HepG2 (cell line): ENCODE results near the gene BAIAP3. TPM values are rescaled to one million over a fixed set of nuclear protein-coding genes. Genes with fewer than 3 reads are reported as not detected.

ENCODE experiments used
- ATAC-seq: fragments of 200-7000 bp; cut with Tn5 transposase; 3 replicates; pipeline ENCODE4 v1.9.1; 2020; ENCODE audit warnings: mild to moderate bottlenecking, moderate library complexity
- BruUV-seq: library from RNA; stranded (reverse); fragments of 400-500 nt; replicated peaks from 2 replicates; lab custom pipeline; 2021; lab: Mats Ljungman, UMichigan
- CTCF ChIA-PET: fragments of 300-600 bp; formaldehyde crosslinking; extraction: SDS; loops from one replicate; lab custom pipeline; 2021; ENCODE audit warnings: low total read pairs, inconsistent platforms, low intra/inter-chr PET ratio; lab: Yijun Ruan, JAX
- POLR2A ChIA-PET: fragments of 350-600 bp; sonication (Branson Sonifier 250); formaldehyde crosslinking; loops from one replicate; lab custom pipeline; 2020; ENCODE audit warnings: antibody characterized with exemption, inconsistent platforms; lab: Yijun Ruan, JAX
- DNase-seq: peaks from one replicate; pipeline ENCODE4 v3.0.0-alpha.2; 2015; ENCODE audit warnings: low spot score
- FAIRE-seq: peaks from 3 replicates; lab custom pipeline; 2011; peaks lifted over from hg19 to GRCh38; lab: Jason Lieb, UNC
- H2AFZ ChIP-seq: one replicate; pipeline ENCODE4 v1.6.1; 2011; ENCODE audit warnings: low read length, inconsistent platforms
- H3K27ac ChIP-seq: fragments of 300-600 bp; 3 replicates; pipeline ENCODE4 v1.8.0; 2011; ENCODE audit warnings: mixed run types, mild to moderate bottlenecking, mixed read lengths, low read length, inconsistent platforms; ENCODE audit not compliant: insufficient read depth; ENCODE audit errors: extremely low read length
- H3K27me3 ChIP-seq, 2 experiments: fragments of 200-600 bp in 1 of 2; 2 replicates in 1 of 2; 3 replicates in 1 of 2; pipeline versions ENCODE4 v1.6.0 to v1.8.0; 2011; ENCODE audit warnings: low read length in 2 of 2, mild to moderate bottlenecking in 2 of 2, moderate library complexity in 2 of 2, inconsistent platforms in 1 of 2; ENCODE audit not compliant: insufficient read depth in 2 of 2, control insufficient read depth in 1 of 2
- H3K36me3 ChIP-seq, 2 experiments: fragments of 200-600 bp in 1 of 2; replicated peaks in 1 of 2; 2 replicates in 1 of 2; 3 replicates in 1 of 2; pipeline versions ENCODE4 v1.5.1 to v1.8.0; 2011; ENCODE audit warnings: low read length in 2 of 2, inconsistent platforms in 1 of 2; ENCODE audit not compliant: insufficient read depth in 2 of 2, control insufficient read depth in 1 of 2
- H3K4me1 ChIP-seq: 2 replicates; pipeline ENCODE4 v1.5.1; 2012; ENCODE audit warnings: low read length, inconsistent platforms; ENCODE audit not compliant: insufficient read depth
- H3K4me2 ChIP-seq: 2 replicates; pipeline ENCODE4 v1.6.0; 2011; ENCODE audit warnings: low read depth, low read length, inconsistent platforms
- H3K4me3 ChIP-seq, 3 experiments: fragments of 200-600 bp in 1 of 3; sonication (generic), shearing (Covaris generic) in 1 of 3; replicated peaks in 1 of 3; 2 replicates each; pipeline ENCODE4 v1.5.1; 2011 to 2016; ENCODE audit warnings: low read length in 3 of 3, inconsistent platforms in 2 of 3, low read depth in 2 of 3, mild to moderate bottlenecking in 2 of 3, control low read depth in 1 of 3, mixed read lengths in 1 of 3; ENCODE audit not compliant: insufficient read depth in 1 of 3
- H3K79me2 ChIP-seq: one replicate; pipeline ENCODE4 v1.6.1; 2011; ENCODE audit warnings: low read length, inconsistent platforms; ENCODE audit not compliant: insufficient read depth
- H3K9ac ChIP-seq: 2 replicates; pipeline ENCODE4 v1.6.0; 2011; ENCODE audit warnings: mild to moderate bottlenecking, low read depth, low read length, inconsistent platforms; ENCODE audit not compliant: insufficient read depth
- H3K9me3 ChIP-seq: 2 replicates; pipeline ENCODE4 v1.5.1; 2012; ENCODE audit warnings: mild to moderate bottlenecking, low read length
- H4K20me1 ChIP-seq: 2 replicates; pipeline ENCODE4 v1.6.0; 2011; ENCODE audit warnings: inconsistent platforms, mild to moderate bottlenecking, low read length, moderate library complexity; ENCODE audit not compliant: insufficient read depth
- ARNT ChIP-seq: fragments of 450-650 bp; IDR thresholded peaks from 2 replicates; pipeline ENCODE4 v1.6.1; 2017
- CBFB ChIP-seq: sonication (generic); formaldehyde crosslinking; IDR thresholded peaks from 2 replicates; pipeline ENCODE4 v1.4.0; 2020; ENCODE audit warnings: missing genetic modification reagents
- DMTF1 ChIP-seq: sonication (generic); formaldehyde crosslinking; IDR thresholded peaks from 2 replicates; pipeline ENCODE4 v1.4.0; 2020; ENCODE audit warnings: mild to moderate bottlenecking, missing genetic modification reagents
- KAT7 ChIP-seq: IDR thresholded peaks from 2 replicates; pipeline ENCODE4 v1.6.1; 2018; ENCODE audit warnings: borderline replicate concordance, missing compliant biosample characterization
- PATZ1 ChIP-seq: sonication (generic); formaldehyde crosslinking; IDR thresholded peaks from 2 replicates; pipeline ENCODE4 v1.4.0; 2020; ENCODE audit warnings: missing genetic modification reagents
- PHF21A ChIP-seq: sonication (generic); formaldehyde crosslinking; IDR thresholded peaks from 2 replicates; pipeline ENCODE4 v1.5.0; 2020; ENCODE audit warnings: mild to moderate bottlenecking, missing genetic modification reagents
- SKI ChIP-seq: fragments of 450-650 bp; IDR thresholded peaks from one replicate; pipeline ENCODE4 v1.6.1; 2018; ENCODE audit warnings: mild to moderate bottlenecking; ENCODE audit not compliant: partially characterized antibody
- ZBTB39 ChIP-seq: sonication (generic); formaldehyde crosslinking; IDR thresholded peaks from 2 replicates; pipeline ENCODE4 v1.5.0; 2020; ENCODE audit warnings: missing genetic modification reagents
- ZSCAN9 ChIP-seq: IDR thresholded peaks from 2 replicates; pipeline ENCODE4 v1.6.1; 2016; ENCODE audit warnings: borderline replicate concordance
- WGBS: methylation state at CpG from one replicate; pipeline ENCODE4 v1.1.6; 2017; ENCODE audit warnings: low lambda C conversion rate; 5-methylcytosine and 5-hydroxymethylcytosine counted together
- in situ Hi-C: cut with HindIII; loops from 2 replicates; pipeline ENCODE4 v1.10.0; 2017; ENCODE audit warnings: low pct_unique_long_range_greater_than_20kb; ENCODE audit not compliant: extremely low pct_ligation_motif_present
- intact Hi-C: fragments of 100-400 bp; cut with micrococcal nuclease; formaldehyde crosslinking; loops from one replicate; pipeline ENCODE4 v1.10.0; 2022; ENCODE audit not compliant: unreplicated experiment
- polyA plus RNA-seq, 8 experiments: library from polyadenylated mRNA; depleted of rRNA in 3 of 8; stranded (reverse) in 7 of 8; unstranded in 1 of 8; fragments of >200 nt; fragmentation: Illumina TruSeq in 4 of 8; extraction: Trizol in 4 of 8; gene quantifications; 2 replicates each; pipeline versions ENCODE4 v1.2.1 to v1.2.3, GENCODE V29; 2011 to 2016; ENCODE audit warnings: low read depth in 4 of 8, missing spikeins in 1 of 8, mixed read lengths in 1 of 8; ENCODE audit not compliant: insufficient read depth in 1 of 8
- total RNA-seq, 5 experiments: library from RNA; depleted of rRNA; stranded (reverse); fragments of >200 nt; fragmentation: Illumina TruSeq; extraction: Trizol; gene quantifications; 2 replicates each; pipeline ENCODE4 v1.2.3, GENCODE V29; 2016; ENCODE audit warnings: low read depth in 1 of 5

Gene BAIAP3
- total and polyA plus RNA-seq, 2 of the 13 experiments (the other 11 are each of a cell fraction or from before 2014, with no cell fraction given): 3.2 to 5.7 TPM

GRCh38 chr16:1387331-1387730, 53.9 kb downstream of the BAIAP3 start:
- FAIRE-seq: no peak
- Histone ChIP-seq H3K4me2 (no peak overlapping the region), H2AFZ (no peak overlapping the region), H3K9ac (no peak overlapping the region), H3K4me3 (no peak overlapping the region), H3K27ac (no peak overlapping the region), H4K20me1 (no peaks in the 10 kb centered on the region), H3K27me3 (no peaks in the 10 kb centered on the region), H3K9me3 (no peaks in the 10 kb centered on the region), H3K36me3 (peaks cover 0 to 6% of the 10 kb centered on the region in 2 experiments; a peak in 2 of 5 replicates), H3K79me2 (no peaks in the 10 kb centered on the region), H3K4me1 (no peaks in the 10 kb centered on the region)
- DNase-seq: no peak
- intact Hi-C loops: no loop called here
- TF ChIP-seq ZBTB39 (no peak), PATZ1 (CRISPR knock-in tag) (no peak), KAT7 (CRISPR knock-in tag) (no peak), PHF21A (CRISPR knock-in tag) (no peak), ZSCAN9 (CRISPR knock-in tag) (no peak), ARNT (no peak), SKI (no peak), DMTF1 (CRISPR knock-in tag) (no peak), CBFB (CRISPR knock-in tag) (no peak)
- CTCF ChIA-PET: no interaction called here
- in situ Hi-C loops: no loop called here
- POLR2A ChIA-PET: no interaction called here
- 89% methylated on average over 3 of the region's 16 CpGs for WGBS
- no peak for ATAC-seq
- no TSS peak for BruUV-seq
